C1 segment of cervical spinal cord (tissue), 14 donors: ENCODE data around the gene DUSP16.
"Not testable (repeated sequence)": the region's sequence is repeated elsewhere in the genome, so short reads cannot be mapped to it uniquely, and the experiment has no call there.

Source experiments
- DNase-seq, 14 donors: peaks; one replicate each; lab custom pipeline; 2025; lab: John Stamatoyannopoulos, UW

The DUSP16 gene

GRCh38 chr12:12499909-12500604 lies 62.6 kb downstream of the DUSP16 start:
- no peak for DNase-seq

- DNase-seq: no peak
Observed at GRCh38 chr12:12498210-12498609, 64.5 kb downstream of the DUSP16 start.

- no peak for DNase-seq
Observed at GRCh38 chr12:12495536-12495935, 67.1 kb downstream of the DUSP16 start.

GRCh38 chr12:12492547-12492946 lies 70.1 kb downstream of the DUSP16 start:
- no peak for DNase-seq

DNA sequence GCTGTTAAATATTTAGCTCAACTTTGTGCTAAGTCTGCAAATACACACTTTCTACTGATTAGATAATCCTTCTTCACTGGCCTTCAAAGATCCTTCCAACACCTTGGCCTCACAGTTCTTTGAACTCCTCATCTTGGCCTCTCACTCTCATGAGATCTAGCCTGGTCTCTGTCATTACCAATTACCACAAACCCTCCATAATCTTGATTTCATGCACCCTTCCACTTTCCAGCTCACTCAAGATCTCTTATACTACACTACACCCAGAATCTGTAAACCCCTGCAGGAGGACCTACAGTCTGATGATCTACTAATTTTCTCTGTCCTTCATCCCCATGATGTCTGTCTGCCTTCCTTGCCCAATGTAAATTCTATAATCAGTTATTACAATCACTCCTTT lies 71.1 kb downstream of the DUSP16 start:
- DNase-seq: no peak

- no peak for DNase-seq
Observed at GRCh38 chr12:12488823-12489550, 73.7 kb downstream of the DUSP16 start.

DNA sequence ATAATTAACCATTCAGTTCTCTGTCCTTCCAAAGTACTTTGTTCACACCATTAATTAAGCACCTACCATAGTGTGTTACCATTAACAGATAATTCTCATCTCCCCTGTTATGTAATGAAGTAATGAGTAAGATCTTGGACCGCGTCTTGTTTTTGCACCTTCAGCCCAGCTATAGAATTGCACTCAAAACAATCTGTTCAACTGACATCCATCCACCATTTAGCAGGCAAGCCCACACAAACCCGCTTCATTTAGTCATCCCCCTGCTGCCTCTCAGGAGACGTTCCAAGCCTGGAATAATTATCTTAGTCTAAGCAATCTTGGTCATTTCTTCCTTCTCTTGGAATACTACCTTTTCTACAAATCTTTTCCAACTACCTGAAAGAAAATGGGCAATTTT lies 74.4 kb downstream of the DUSP16 start:
- no peak for DNase-seq

DNA sequence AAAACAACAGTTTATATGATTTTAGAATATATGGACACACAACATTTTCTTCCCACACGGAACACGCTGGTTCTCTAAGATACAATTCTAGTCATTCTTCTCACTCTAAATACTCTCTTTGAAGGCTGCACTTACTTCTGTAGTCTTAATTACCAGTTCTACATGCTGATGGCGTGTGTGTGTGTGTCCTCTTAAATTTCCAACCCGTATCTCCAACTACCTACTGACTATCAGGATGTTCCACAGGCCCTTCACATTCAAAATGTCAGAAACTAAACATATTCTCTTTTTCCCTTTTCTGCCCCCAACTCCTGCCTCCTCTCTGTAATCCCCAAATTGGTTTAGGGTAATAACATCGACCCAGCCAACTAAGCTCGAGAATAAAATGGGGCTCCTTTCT lies 75.2 kb downstream of the DUSP16 start:
- DNase-seq: no peak

DNA sequence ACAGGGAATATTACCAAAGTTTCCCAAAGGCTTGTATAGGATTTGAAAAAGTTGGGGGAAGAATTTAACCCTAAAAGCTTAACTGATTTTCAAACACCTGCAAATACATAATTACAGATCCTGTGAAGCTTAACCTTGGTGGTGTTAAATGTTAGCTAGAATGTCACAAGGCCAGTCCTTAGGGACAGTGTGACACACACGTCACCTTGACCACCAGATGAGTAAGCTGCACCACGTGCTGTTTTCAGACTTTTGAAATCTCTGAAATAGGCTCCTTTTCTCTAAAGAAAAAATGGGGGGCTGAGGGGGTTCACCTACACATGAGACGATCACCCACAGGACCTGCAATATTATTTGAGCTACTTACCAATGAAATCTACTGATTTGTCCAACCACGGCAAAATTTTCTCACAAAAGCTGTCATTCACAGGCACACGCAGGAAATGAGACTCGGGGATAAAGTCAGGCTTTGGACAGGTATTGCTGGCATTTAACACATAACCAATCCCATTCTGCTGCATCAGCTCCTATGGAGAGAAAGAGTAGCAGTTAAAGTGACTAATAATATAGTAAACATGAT lies 75.9 kb downstream of the DUSP16 start:
- DNase-seq: no peak

GRCh38 chr12:12483438-12483837 lies 79.2 kb downstream of the DUSP16 start:
- no peak for DNase-seq

DNA sequence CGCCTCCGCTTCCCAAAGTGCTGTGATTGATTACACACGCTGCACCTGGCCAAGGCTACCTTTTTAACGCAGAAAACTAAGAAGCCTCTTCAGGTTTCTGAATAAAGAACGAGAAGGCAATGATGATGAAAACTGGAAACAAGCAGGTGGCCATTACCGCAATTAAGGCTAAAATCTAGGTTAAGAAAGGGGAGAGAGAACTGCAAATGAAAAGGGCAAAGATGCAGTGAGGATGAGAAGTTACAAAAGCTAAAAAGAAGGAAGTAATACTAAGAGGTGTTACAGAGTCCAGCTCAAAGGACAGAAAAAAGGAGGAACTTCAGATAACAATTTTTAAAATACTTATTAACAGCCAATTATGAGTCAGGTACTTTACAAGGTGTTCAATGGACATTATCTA lies 79.7 kb downstream of the DUSP16 start:
- no peak for DNase-seq

DNA sequence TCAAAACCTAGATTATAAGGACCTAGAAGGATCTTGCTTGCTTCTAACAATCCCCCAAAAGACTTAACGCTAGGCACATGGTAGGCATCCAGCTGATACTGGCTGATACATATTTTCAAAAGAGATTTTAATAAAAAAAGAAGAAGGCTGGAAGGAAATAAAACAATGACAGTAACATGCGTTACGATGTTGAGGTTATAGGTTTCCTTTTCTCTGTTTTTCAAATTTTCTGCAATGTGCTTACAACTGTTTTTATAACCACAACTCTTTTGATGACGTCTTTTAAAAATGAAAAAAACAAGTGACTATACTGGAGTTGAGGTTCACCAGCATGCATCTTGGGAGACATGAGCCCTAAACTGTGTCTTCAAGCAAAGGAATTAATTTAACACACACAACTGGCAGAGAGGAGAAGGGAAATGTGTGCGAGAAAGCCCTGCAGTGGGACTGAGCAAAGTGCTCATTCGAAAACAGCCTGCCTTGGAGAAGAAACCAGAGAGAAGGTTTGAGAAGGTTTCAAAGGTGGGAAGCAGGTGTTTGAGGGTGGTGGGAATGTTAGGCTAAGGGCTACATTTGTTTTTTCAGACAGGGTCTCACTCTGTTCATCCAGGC lies 80.4 kb downstream of the DUSP16 start:
- no peak for DNase-seq

GRCh38 chr12:12481631-12482030 lies 81.0 kb downstream of the DUSP16 start:
- no peak for DNase-seq

DNA sequence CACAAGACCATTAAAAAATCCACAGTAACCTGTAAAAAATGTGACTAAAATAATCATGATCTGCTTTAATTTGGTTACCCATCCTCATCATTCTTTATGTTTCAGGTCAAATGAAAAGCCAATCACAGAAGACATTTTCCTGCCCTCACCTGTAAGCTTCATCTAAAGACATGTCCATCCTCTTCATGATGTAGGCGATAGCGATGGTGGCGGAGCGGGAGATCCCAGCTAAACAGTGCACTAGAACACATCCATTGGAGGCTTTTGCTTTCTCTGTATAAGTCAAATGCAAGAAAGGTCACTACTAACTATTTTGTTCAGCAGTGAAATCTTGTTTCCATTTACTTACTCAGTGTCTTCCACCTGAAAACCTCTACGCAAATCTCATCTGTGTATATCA lies 82.6 kb downstream of the DUSP16 start:
- DNase-seq: no peak

DNA sequence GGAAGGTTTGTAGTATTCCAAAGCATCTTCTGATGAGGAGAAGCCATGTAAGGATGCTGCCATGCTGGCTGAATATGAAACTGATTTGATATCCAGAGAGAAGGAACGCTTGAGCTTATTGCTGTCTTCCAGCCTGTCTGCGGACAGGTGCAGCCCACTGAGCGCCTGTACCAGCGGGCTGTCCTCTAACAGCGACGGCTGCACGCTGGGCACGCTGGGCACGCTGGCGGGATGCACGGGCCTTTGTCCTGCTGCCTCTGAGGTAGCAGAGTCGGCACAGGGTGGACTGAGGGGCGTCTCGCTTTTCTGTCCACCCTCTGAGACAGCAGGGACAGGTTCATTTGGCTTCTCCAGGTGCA lies 85.2 kb downstream of the DUSP16 start:
- no peak for DNase-seq

DNA sequence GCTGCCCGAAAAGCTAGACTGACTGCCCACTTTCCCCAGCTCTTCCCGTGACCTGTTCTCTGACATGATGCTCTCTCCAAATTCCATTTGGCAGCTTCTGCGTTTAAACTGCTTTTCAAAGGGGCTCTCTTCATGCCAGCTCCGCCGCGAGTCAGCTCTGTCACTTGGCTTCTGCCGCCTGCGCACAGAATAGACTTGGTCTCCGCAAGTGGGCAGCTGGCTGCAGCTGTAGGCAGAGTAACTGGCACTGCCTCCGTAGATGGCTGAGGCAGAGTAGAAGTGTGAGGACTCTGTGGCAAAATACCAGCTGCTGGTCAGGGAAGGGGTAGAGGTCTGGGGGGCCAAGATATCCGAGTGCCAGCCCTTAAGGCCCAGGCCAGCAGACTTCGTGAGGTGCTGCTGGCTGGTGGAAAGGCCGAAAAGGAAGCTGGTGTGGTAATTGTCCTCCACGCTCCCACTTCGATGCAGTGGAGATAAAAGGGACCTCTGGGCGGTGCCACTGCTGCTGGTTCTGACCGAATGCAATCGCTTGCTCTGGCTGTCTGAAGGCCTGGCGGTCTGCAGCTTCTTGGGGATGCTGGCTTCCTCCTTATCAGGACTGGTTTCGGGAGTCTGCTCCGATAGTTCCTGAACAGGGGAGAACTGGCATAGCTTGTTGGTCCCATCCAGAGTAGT lies 85.7 kb downstream of the DUSP16 start:
- DNase-seq: peak in 12 of 14 donors; percentile 15 to 85 (median 72)

GRCh38 chr12:12474931-12475795 lies 87.5 kb downstream of the DUSP16 start:
- no peak for DNase-seq

- no peak for DNase-seq
Observed at GRCh38 chr12:12474471-12474928, 88.2 kb downstream of the DUSP16 start.

- no peak for DNase-seq
Observed at GRCh38 chr12:12473223-12473622, 89.4 kb downstream of the DUSP16 start.

- not testable (repeated sequence) for DNase-seq
Observed at GRCh38 chr12:12471982-12472961, 90.4 kb downstream of the DUSP16 start.
